NT2/D1 (cell line): ENCODE results near the gene MYOZ3.

Experiments used
- DNase-seq: peaks from one replicate; pipeline ENCODE4 v3.0.0-alpha.2; 2011; ENCODE audit warnings: low read depth, low spot score
- H3K27me3 ChIP-seq: 2 replicates; pipeline ENCODE4 v1.6.0; 2011; ENCODE audit warnings: mild to moderate bottlenecking; ENCODE audit not compliant: insufficient read length, insufficient read depth
- H3K36me3 ChIP-seq: 2 replicates; pipeline ENCODE4 v1.6.1; 2011; ENCODE audit warnings: mild to moderate bottlenecking, low read length, mixed read lengths; ENCODE audit not compliant: insufficient read depth, insufficient read length
- H3K4me1 ChIP-seq: 2 replicates; pipeline ENCODE4 v1.5.1; 2011; ENCODE audit not compliant: insufficient read depth, insufficient read length
- H3K4me3 ChIP-seq: 2 replicates; pipeline ENCODE4 v1.5.1; 2011; ENCODE audit warnings: low read depth; ENCODE audit not compliant: insufficient read length
- H3K9ac ChIP-seq: 2 replicates; pipeline ENCODE4 v1.6.0; 2011; ENCODE audit warnings: low read depth; ENCODE audit not compliant: insufficient read length
- H3K9me3 ChIP-seq: 2 replicates; pipeline ENCODE4 v1.5.1; 2011; ENCODE audit warnings: mild to moderate bottlenecking, low read length; ENCODE audit not compliant: insufficient read depth
- SUZ12 ChIP-seq: IDR thresholded peaks from 2 replicates; pipeline ENCODE4 v1.6.1; 2011; ENCODE audit not compliant: insufficient read length, insufficient read depth; ENCODE audit errors: extremely low read depth
- YY1 ChIP-seq: IDR thresholded peaks from 2 replicates; pipeline ENCODE4 v1.6.1; 2011; ENCODE audit not compliant: insufficient read length, insufficient read depth
- ZNF274 ChIP-seq: IDR thresholded peaks from 2 replicates; pipeline ENCODE4 v1.6.1; 2011; ENCODE audit warnings: mild to moderate bottlenecking, low read depth, low read length

MYOZ3 gene

DNA sequence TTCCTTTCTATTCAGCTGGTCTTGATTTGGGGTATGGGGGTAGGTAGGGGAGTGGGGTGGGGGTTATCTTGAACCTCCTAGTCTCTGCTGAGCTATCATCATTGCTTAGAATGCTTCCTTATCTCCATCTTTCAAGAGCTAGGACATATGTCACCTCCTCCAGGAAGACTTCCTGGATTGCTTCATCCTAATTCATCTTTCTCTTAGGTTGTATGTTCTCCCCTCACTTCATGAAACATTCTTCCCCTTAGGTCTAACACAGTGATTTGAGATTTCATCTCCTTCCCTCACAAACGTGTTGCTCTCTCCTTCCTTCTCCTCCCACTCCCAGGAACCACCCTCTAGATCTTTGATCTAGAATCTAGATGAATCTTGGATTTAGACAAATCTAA is 23.0 kb upstream of the MYOZ3 start:
- Histone ChIP-seq H3K9me3 (no peaks in the 10 kb centered on the region), H3K4me3 (no peak overlapping the region), H3K36me3 (no peaks in the 10 kb centered on the region), H3K9ac (no peak overlapping the region), H3K4me1 (peaks cover 24% of the 10 kb centered on the region), H3K27me3 (no peaks in the 10 kb centered on the region)
- no peak for DNase-seq
- no peak for TF ChIP-seq SUZ12
- TF ChIP-seq ZNF274 = no peak
- TF ChIP-seq YY1 = no peak

DNA sequence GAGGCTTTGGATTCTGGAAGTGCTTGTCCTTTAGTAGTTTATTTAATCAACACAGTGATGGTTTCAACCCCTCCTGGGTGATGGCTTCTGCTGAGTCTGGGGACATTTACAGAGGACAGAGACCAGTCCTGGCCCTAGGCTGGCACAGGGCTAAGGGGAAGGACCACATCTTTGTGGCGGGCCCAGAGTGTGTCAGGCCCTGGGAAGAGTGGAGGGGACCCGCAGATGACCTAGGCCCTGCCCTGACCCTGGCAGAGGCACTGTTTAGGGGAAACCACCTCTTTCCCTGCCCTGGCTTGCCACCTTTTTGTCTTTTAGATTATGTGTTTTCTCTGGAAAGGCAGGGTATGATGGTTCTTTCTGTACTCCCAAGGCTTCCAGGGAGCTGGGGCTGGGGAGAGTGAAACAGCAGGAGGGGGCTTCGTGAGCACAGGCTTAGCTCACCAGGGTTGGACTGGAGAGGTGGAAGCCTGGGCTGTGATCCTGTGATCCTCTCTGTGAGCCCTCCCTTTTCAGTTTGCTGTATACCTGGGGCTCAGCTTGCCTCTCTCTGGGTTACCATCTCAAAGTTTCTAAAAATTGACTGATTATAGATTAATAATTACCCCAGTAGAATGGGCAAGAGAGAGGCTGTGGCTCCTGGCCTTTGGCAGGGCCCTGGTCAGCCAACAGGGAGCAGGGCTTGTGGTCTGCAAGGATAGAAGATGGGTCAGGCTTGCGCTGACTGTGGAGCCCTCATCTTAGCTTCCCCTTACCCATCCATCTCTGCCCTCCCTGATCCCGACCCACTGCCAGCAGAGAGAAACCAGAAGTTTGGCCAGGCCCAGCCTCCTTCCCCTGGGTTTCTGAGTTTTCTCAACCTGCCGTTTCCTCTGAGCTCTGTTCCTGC is 22.3 kb upstream of the MYOZ3 start:
- TF ChIP-seq ZNF274 (no peak), YY1 (no peak)
- H3K4me3 ChIP-seq = no peak overlapping the region
- H3K9ac ChIP-seq = peak overlapping the region; percentile 26
- H3K4me1 ChIP-seq = peaks cover 24% of the 10 kb centered on the region
- H3K27me3 ChIP-seq = no peaks in the 10 kb centered on the region
- DNase-seq = no peak
- H3K36me3 ChIP-seq = no peaks in the 10 kb centered on the region
- no peaks in the 10 kb centered on the region for H3K9me3 ChIP-seq

DNA sequence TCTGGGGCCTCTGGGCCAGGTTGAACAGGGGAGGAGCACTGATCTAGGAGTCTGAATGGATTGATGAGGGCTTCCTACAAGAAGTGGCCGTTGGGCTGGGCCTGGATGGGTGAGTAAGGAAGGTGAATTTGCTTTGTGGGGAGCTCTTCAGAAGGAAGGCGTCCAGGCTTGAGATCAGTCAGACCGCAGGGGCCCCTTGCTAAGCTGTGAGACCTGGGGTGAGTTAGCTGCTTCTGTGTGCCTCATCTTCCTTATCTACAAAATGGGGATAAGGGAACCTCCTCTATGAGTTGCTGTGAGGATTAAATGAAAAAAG is 21.7 kb upstream of the MYOZ3 start:
- DNase-seq = no peak
- H3K9me3 ChIP-seq = no peaks in the 10 kb centered on the region
- H3K4me3 ChIP-seq = no peak overlapping the region
- TF ChIP-seq SUZ12 (no peak), ZNF274 (no peak), YY1 (no peak)
- H3K4me1 ChIP-seq = peaks cover 24% of the 10 kb centered on the region
- no peaks in the 10 kb centered on the region for H3K27me3 ChIP-seq
- H3K36me3 ChIP-seq = no peaks in the 10 kb centered on the region
- peak overlapping the region; percentile 26 for H3K9ac ChIP-seq

DNA sequence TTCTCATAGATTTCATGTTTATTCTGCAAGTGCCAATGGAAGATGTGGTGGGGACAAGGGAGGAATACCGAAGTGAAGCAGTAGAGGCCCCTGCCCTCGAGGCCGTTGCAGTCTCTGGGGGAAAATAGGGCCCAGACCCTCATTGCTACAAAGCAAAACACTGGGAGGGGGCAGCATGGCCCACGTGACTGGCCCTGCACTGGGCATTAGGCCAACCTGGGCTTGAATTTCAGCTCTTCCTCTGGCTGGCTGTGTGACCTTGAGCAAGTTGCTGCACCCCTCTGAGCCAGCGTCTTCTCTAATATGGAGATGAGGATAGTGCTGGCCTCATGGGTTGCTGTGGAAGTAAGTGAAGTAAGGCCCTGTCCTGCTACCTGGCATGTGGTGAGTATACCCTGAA is 21.3 kb upstream of the MYOZ3 start:
- no peak for DNase-seq
- H3K27me3 ChIP-seq = no peaks in the 10 kb centered on the region
- no peak overlapping the region for H3K4me3 ChIP-seq
- TF ChIP-seq SUZ12 (no peak), YY1 (no peak), ZNF274 (no peak)
- H3K4me1 ChIP-seq = peaks cover 24% of the 10 kb centered on the region
- H3K9me3 ChIP-seq = no peaks in the 10 kb centered on the region
- H3K36me3 ChIP-seq = no peaks in the 10 kb centered on the region
- H3K9ac ChIP-seq = no peak overlapping the region

DNA sequence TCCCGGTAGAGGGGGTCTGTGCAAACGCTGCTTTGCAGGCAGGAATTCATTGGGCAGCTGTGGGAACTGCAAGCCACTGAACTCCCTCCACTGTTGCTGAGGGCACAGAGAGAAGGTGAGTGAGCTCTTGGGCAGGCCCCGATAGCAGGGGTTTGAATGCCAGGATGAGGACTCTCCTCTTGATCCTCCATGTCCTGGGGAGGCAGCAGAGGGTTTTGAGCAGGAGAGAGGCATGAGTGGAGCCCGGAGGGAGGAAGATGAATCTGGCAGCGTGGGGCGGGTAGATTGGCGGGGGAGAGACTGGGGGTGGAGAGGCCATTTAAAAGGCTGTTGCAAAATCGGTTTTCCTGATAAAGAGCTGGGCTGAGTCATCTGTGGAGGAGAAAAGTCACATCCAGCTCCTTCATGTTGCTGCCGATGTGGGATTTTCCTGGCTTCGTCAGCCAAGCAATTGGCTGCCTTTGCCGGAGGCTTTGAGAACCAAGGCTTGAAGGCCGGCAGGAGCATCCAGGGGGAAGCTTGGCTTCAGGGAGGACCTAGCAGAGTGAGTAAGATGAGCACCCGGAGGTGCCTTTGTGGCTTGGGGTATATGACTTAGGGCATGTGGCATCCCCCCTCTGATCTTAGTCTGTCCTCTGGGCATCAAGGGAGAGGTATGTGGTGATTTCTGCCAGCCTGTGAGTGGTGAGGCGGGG is 20.6 kb upstream of the MYOZ3 start, which contains the start of gene SYNPO:
TSS of gene SYNPO (plus strand) at position 350 of the 695 bp plus-strand sequence. CDS start 7,616 bp downstream, outside the sequence.
- H3K4me3 ChIP-seq = peak within 1 kb of the TSS; percentile 45
- peak within 1 kb of the TSS; percentile 66 for H3K9ac ChIP-seq
- DNase-seq = no peak
- no peaks in the 10 kb centered on the region for H3K36me3 ChIP-seq
- peaks cover 21% of the 10 kb centered on the region for H3K4me1 ChIP-seq
- no peaks in the 10 kb centered on the region for H3K9me3 ChIP-seq
- TF ChIP-seq ZNF274 (no peak), SUZ12 (no peak), YY1 (no peak)
- no peaks in the 10 kb centered on the region for H3K27me3 ChIP-seq

DNA sequence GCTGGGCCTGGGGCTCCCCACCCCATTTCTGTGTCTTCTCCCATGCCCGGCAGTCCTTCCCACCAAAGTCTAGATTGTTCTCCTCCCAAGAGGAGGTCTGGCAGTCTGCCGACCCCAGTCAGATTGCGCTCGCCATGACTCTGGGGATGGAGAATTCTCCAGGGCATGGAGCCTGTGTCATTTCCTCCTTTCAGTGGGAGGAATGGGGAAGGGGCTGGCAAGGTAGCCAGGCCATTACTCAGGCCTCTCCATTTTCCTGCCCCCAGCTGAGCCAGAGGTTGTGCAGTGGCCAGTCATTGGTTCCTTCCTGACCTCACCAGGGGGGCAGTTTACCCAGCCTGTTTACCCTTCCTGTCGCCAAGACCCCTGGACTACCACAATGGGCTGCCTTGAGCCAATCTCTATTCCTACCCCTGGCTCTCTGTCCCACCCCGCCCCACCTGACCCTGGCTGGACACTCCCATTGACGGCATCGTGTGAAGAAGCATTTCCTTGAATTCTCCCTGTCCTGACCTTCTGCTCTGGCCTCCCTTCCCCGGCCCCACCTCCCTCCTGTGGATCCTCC is 20.0 kb upstream of the MYOZ3 start:
- H3K9me3 ChIP-seq = no peaks in the 10 kb centered on the region
- no peaks in the 10 kb centered on the region for H3K36me3 ChIP-seq
- peak overlapping the region; percentile 66 for H3K9ac ChIP-seq
- no peak for DNase-seq
- H3K27me3 ChIP-seq = no peaks in the 10 kb centered on the region
- peaks cover 23% of the 10 kb centered on the region for H3K4me1 ChIP-seq
- H3K4me3 ChIP-seq = peak overlapping the region; percentile 45
- TF ChIP-seq ZNF274 = no peak

DNA sequence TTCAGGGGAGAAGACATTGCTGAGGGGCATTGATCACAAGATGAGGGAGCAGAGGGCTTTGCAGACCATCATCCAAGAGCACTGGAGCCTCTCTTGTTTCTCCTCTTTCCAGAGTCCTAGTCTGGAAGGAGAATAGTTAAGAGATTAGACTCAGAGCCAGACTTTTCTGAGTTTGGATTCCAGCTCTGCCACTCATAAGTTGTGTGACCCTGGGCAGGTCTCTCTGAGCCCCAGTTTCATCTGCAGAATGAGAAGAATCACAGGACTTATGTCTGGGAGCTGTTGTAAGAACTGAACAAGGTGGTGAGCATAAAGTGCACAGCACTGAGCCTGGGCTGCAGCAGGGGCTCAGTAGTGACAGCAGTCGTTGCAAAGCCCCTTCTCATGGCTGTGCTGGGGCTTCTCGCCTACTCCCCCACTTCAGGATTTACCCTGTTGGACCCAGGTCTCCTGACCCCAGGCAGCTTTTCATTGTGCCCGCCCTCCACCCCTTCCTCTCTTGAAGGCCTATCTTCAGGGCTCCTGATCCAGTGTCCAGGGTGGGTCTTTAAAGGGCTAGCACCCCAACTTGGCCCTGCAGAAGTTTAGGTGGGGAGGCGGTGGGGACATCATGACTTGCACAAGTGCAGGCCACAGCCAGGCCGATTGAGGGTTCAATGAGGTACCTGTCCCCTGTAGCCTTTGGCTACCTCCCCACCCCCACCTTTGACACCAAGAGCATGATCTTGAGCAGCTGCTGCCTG is 19.1 kb upstream of the MYOZ3 start:
- Histone ChIP-seq H3K9ac (no peak overlapping the region), H3K27me3 (no peaks in the 10 kb centered on the region), H3K4me1 (peaks cover 23% of the 10 kb centered on the region), H3K36me3 (no peaks in the 10 kb centered on the region), H3K4me3 (no peak overlapping the region), H3K9me3 (no peaks in the 10 kb centered on the region)
- no peak for TF ChIP-seq ZNF274
- TF ChIP-seq SUZ12 = no peak
- TF ChIP-seq YY1 = no peak
- no peak for DNase-seq
